HAP-1 (cell line): ENCODE results near the gene KIF1A.
A peak's percentile ranks its signal among the peaks of the same experiment; 100 is the strongest.

Source experiments
- DNase-seq, 2 experiments: peaks; one replicate each; pipeline ENCODE4 v3.0.0-alpha.2; 2016 to 2020; ENCODE audit warnings: low spot score in 2 of 2
- H3K27me3 ChIP-seq: fragments of 250-450 bp; sonication (Bioruptor Pico); 2 replicates; pipeline ENCODE4 v1.5.1; 2020; ENCODE audit warnings: low read depth, mild to moderate bottlenecking, moderate library complexity
- H3K36me3 ChIP-seq: fragments of 250-450 bp; sonication (Bioruptor Pico); replicated peaks from 2 replicates; pipeline ENCODE4 v1.5.1; 2020; ENCODE audit warnings: mild to moderate bottlenecking
- H3K4me1 ChIP-seq: fragments of 250-450 bp; sonication (Bioruptor Pico); 2 replicates; pipeline ENCODE4 v1.5.1; 2020; ENCODE audit warnings: mild to moderate bottlenecking
- H3K4me3 ChIP-seq: fragments of 250-450 bp; sonication (Bioruptor Pico); 2 replicates; pipeline ENCODE4 v1.5.1; 2020; ENCODE audit warnings: mild to moderate bottlenecking, moderate library complexity
- H3K9me3 ChIP-seq: fragments of 250-450 bp; sonication (Bioruptor Pico); 2 replicates; pipeline ENCODE4 v1.5.1; 2020; ENCODE audit warnings: mild to moderate bottlenecking, moderate library complexity
- in situ Hi-C: fragments of 300-500 bp; cut with MboI; formaldehyde crosslinking; loops from 3 replicates; pipeline ENCODE4 v1.14.3; 2020; ENCODE audit warnings: low sequenced_read_pairs, inconsistent platforms, mixed read lengths

The KIF1A gene, protein sequence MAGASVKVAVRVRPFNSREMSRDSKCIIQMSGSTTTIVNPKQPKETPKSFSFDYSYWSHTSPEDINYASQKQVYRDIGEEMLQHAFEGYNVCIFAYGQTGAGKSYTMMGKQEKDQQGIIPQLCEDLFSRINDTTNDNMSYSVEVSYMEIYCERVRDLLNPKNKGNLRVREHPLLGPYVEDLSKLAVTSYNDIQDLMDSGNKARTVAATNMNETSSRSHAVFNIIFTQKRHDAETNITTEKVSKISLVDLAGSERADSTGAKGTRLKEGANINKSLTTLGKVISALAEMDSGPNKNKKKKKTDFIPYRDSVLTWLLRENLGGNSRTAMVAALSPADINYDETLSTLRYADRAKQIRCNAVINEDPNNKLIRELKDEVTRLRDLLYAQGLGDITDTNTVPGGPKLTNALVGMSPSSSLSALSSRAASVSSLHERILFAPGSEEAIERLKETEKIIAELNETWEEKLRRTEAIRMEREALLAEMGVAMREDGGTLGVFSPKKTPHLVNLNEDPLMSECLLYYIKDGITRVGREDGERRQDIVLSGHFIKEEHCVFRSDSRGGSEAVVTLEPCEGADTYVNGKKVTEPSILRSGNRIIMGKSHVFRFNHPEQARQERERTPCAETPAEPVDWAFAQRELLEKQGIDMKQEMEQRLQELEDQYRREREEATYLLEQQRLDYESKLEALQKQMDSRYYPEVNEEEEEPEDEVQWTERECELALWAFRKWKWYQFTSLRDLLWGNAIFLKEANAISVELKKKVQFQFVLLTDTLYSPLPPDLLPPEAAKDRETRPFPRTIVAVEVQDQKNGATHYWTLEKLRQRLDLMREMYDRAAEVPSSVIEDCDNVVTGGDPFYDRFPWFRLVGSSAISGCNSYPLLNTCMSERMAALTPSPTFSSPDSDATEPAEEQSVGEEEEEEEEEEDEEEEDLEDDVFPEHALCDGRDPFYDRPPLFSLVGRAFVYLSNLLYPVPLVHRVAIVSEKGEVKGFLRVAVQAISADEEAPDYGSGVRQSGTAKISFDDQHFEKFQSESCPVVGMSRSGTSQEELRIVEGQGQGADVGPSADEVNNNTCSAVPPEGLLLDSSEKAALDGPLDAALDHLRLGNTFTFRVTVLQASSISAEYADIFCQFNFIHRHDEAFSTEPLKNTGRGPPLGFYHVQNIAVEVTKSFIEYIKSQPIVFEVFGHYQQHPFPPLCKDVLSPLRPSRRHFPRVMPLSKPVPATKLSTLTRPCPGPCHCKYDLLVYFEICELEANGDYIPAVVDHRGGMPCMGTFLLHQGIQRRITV (N-terminal part only)

DNA sequence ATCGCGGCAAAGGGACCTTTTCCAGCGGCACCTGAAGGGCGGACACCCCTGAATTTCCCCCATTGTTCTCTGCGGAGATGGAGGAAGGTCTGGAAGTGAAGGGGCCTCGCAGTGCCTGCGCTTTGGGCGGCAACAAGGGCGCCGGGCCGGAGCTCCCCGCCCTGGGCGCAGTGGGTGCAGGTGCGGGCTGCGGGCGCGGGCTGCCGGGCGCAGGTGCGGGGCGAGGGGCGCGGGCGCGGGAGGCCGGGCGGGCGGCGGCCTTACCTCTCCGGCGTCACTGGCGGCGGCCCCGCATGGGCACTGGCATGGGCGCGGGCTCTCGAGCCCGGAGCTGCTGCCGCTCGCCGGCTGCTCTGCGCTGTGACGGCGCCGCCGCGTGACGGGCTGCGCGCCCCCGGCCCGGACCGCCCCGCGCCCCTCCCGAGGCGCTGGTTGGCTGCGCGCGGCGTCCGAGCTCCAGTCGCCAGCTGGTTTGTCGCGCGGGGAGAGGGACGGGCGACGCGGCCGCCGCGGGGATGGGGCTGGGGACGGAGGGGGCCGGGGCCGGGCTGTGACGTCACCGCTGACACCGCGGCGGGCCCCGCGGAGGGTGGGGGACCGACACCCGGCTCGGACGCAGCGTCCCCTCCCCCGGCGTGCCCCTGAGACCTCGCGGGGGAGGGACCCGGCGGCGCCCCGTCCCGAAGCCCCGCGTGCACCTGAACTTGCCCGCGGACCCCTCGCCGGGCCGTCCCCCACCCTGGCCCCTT is at the start of gene KIF1A:
Gene KIF1A, minus strand, starts transcription at position 362 of the 749 bp plus-strand sequence. CDS start 22,467 bp downstream, outside the sequence.
- Histone ChIP-seq H3K36me3 (peaks cover 20% of the 10 kb centered on the region), H3K27me3 (no peaks in the 10 kb centered on the region; the same call in 1 of the 2 replicates), H3K4me3 (peak within 1 kb of the TSS; percentile 90), H3K4me1 (peaks cover 15% of the 10 kb centered on the region), H3K9me3 (no peaks in the 10 kb centered on the region; the same call in 1 of the 2 replicates)
- in situ Hi-C loops, result no loop called here
- DNase-seq, result peak; percentile 72 to 91

GRCh38 chr2:240869109-240869955 is 49.3 kb upstream of the KIF1A start:
- no peaks in the 10 kb centered on the region for H3K27me3 ChIP-seq
- in situ Hi-C loops, result loop anchor here (25.0 kb wide), 1 partner anchor 793 kb away; no protein-coding TSS in a partner anchor
- no peak for DNase-seq
- H3K36me3 ChIP-seq, result no peaks in the 10 kb centered on the region
- H3K4me3 ChIP-seq, result no peak overlapping the region
- H3K9me3 ChIP-seq, result no peaks in the 10 kb centered on the region
- no peaks in the 10 kb centered on the region for H3K4me1 ChIP-seq

GRCh38 chr2:240868286-240869108 is 48.5 kb upstream of the KIF1A start, which contains the start of gene AGXT:
Gene AGXT, plus strand, starts transcription at chr2:240868824. Its CDS starts 42 bp downstream, at chr2:240868866.
- DNase-seq, result no peak
- H3K27me3 ChIP-seq, result no peaks in the 10 kb centered on the region
- H3K4me3 ChIP-seq, result no peak within 1 kb of the TSS
- H3K36me3 ChIP-seq, result no peaks in the 10 kb centered on the region
- H3K4me1 ChIP-seq, result no peaks in the 10 kb centered on the region
- in situ Hi-C loops, result loop anchor here (25.0 kb wide), 1 partner anchor 794 kb away; no protein-coding TSS in a partner anchor
- H3K9me3 ChIP-seq, result no peaks in the 10 kb centered on the region

- DNase-seq, result no peak
- Histone ChIP-seq H3K36me3 (no peaks in the 10 kb centered on the region), H3K27me3 (no peaks in the 10 kb centered on the region), H3K9me3 (no peaks in the 10 kb centered on the region), H3K4me3 (no peak overlapping the region), H3K4me1 (no peaks in the 10 kb centered on the region)
- in situ Hi-C loops, result loop anchor here (25.0 kb wide), 1 partner anchor 797 kb away; no protein-coding TSS in a partner anchor
Observed at GRCh38 chr2:240865391-240865790, 45.4 kb upstream of the KIF1A start.

GRCh38 chr2:240864475-240864874 is 44.5 kb upstream of the KIF1A start:
- H3K4me1 ChIP-seq, result no peaks in the 10 kb centered on the region
- no peak overlapping the region for H3K4me3 ChIP-seq
- in situ Hi-C loops, result loop anchor here (25.0 kb wide), 1 partner anchor 798 kb away; no protein-coding TSS in a partner anchor
- no peak for DNase-seq
- no peaks in the 10 kb centered on the region for H3K36me3 ChIP-seq
- H3K9me3 ChIP-seq, result no peaks in the 10 kb centered on the region
- H3K27me3 ChIP-seq, result no peaks in the 10 kb centered on the region

DNA sequence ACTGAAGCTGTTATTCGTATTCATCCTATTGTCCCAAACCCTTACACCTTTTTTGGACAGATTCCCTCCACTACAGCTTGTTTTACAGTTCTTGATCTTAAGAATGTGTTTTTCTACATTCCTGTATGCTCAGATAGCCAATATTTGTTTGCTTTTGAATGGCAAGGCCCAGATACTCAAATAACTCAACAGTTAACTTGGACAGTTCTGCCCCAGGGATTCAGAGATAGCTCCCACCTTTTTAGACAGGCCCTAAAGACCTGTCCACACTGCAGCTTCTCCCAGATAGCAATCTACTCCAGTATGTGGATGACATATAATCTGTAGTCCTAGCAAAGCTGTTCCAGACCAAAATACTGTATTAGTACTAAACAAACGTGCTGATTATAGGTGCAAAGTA is 41.5 kb upstream of the KIF1A start:
- Histone ChIP-seq H3K4me3 (no peak overlapping the region), H3K9me3 (no peaks in the 10 kb centered on the region), H3K36me3 (no peaks in the 10 kb centered on the region), H3K4me1 (no peaks in the 10 kb centered on the region), H3K27me3 (no peaks in the 10 kb centered on the region)
- in situ Hi-C loops, result loop anchor here (25.0 kb wide), 1 partner anchor 801 kb away; no protein-coding TSS in a partner anchor
- DNase-seq, result no peak

GRCh38 chr2:240858871-240859270 is 38.9 kb upstream of the KIF1A start:
- Histone ChIP-seq H3K4me1 (no peaks in the 10 kb centered on the region), H3K36me3 (no peaks in the 10 kb centered on the region), H3K27me3 (no peaks in the 10 kb centered on the region), H3K9me3 (no peaks in the 10 kb centered on the region), H3K4me3 (no peak overlapping the region)
- no peak for DNase-seq
- in situ Hi-C loops, result loop anchor here (25.0 kb wide), 1 partner anchor 803 kb away; no protein-coding TSS in a partner anchor

GRCh38 chr2:240858321-240858720 is 38.3 kb upstream of the KIF1A start:
- no peaks in the 10 kb centered on the region for H3K4me1 ChIP-seq
- H3K4me3 ChIP-seq, result no peak overlapping the region
- H3K27me3 ChIP-seq, result no peaks in the 10 kb centered on the region
- in situ Hi-C loops, result loop anchor here (25.0 kb wide), 1 partner anchor 804 kb away; no protein-coding TSS in a partner anchor
- no peaks in the 10 kb centered on the region for H3K9me3 ChIP-seq
- no peak for DNase-seq
- H3K36me3 ChIP-seq, result no peaks in the 10 kb centered on the region

GRCh38 chr2:240857039-240858008 is 37.3 kb upstream of the KIF1A start:
- no peaks in the 10 kb centered on the region for H3K27me3 ChIP-seq
- no peak for DNase-seq
- H3K4me3 ChIP-seq, result no peak overlapping the region
- H3K9me3 ChIP-seq, result no peaks in the 10 kb centered on the region
- no peaks in the 10 kb centered on the region for H3K4me1 ChIP-seq
- H3K36me3 ChIP-seq, result no peaks in the 10 kb centered on the region
- in situ Hi-C loops, result loop anchor here (25.0 kb wide), 1 partner anchor 805 kb away; no protein-coding TSS in a partner anchor

DNA sequence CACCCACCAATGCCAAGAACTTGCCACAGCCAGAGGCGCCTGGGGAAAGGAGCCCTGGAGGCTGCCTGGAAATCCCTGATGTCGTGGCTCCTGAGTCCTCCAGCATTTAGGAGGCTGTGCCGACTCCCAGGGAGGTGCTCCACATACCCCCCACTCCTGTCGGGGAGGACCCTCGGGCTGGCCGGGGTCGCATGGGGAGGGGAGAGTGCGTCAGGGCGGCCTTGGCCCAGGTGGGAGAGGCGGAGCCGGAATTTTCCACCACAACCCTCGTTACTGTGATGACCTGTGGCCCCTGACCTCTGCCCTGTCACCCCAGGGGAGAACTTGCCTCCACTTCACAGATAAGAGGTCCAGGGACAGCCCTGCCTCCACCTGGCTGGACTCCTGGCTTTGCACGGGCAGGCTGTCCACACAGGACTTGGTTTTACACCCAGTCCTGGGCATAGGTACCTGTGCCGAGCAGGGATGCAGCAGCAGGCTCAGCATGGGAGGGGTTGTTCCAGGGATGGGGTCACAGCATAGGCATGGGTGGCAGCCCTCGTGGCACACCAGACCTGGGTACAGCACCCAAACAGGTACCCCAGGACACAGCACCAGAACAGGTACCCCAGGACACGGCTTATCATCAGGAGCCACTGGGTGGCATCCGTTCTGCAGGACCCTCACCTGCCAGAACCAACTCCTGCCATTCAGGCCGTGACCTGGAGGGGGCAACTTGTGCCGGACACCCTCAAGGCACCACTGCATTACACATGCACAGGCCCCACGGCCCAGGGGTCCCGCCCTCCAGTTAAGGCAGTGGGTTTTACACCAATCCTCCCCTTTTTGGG is 36.3 kb upstream of the KIF1A start:
- Histone ChIP-seq H3K4me1 (no peaks in the 10 kb centered on the region), H3K4me3 (no peak overlapping the region), H3K27me3 (no peaks in the 10 kb centered on the region), H3K9me3 (no peaks in the 10 kb centered on the region), H3K36me3 (no peaks in the 10 kb centered on the region)
- in situ Hi-C loops, result loop anchor here (25.0 kb wide), 1 partner anchor 806 kb away; no protein-coding TSS in a partner anchor
- no peak for DNase-seq
